Mucosa of gallbladder (tissue), 1 donor: ENCODE data around the gene NFIA. TPM values are rescaled to one million over a fixed set of nuclear protein-coding genes. Genes with fewer than 3 reads are reported as not detected.

Experiments
- DNase-seq: peaks from one replicate; pipeline ENCODE4 v3.0.0-alpha.2; 2020; ENCODE audit warnings: low spot score
- total RNA-seq: library from RNA; stranded (reverse); gene quantifications from one replicate; pipeline ENCODE4 v1.2.1, GENCODE V29; 2021
- donor health status: DM: no; HTN: no; CAD: no.

Gene NFIA
- total RNA-seq, 1 donor from 2014 or later, result 82.8 TPM

GRCh38 chr1:61491497-61491896 is 409.1 kb downstream of the NFIA start:
- DNase-seq, result peak; percentile 18

GRCh38 chr1:61494000-61494399 is 411.6 kb downstream of the NFIA start:
- DNase-seq, result no peak

DNA sequence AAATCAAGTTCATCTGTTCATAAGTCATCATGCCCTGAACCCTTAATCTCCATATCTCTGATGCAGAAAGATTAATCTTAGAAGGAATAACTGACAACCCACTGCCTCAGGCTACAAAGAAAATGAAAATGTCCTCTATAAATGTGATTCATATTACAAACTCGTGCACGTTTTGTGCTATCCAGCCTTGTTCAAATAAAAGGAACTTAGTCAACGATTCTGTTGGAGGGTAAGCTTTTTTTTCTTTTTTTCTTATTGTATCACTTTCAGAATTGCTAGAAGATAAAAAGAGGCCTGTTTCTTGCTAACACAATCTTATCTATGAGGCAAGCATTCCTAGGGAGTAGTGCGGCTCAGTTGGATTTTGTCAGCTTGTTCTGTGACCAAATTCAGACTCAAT is 414.1 kb downstream of the NFIA start:
- no peak for DNase-seq

GRCh38 chr1:61497013-61497412 is 414.7 kb downstream of the NFIA start:
- no peak for DNase-seq

GRCh38 chr1:61498342-61498741 is 416.0 kb downstream of the NFIA start:
- no peak for DNase-seq

DNA sequence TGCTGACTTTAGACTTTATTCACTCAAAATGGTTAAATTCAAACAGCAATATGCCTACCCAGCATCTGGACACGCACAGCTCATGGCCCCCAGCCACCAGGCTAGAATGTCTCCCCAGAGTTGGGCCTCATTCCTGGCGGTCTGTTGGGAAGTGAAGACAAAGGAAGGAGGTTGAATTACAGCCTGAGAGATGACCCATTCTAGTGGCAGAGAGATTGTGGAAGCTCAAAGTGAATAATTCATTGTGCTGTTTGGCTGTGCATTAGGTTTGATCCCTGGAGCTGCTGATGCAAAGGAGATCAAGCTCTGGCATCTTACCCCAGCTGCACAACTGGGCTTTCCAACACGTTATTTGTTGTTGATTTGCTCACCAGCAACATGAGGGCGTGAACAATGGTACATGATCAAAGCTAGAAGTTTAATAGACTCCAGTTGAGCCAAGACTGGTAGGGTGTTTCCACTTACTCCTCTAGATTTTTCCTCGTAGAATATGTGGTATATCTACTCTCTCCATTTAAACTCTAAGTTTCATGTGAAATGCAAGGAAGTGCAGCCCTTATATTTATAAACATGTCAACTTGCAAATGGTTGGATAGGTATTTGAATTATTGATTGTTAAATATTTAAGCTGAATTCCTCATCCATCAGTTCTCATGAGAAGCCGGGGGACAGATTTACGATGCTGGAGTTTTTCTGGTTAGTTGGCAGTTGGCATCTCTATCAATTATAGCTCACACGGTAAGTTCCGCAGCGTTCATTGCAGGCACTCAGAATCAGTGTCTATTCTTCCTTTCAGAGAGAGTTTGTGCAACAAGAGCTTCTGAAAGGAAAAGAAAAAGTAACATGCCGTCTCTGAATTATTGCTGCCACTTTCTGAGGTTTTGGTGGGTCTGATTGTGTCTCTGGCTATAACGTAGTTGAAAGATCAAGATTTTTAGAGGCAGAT is 419.9 kb downstream of the NFIA start:
- DNase-seq, result no peak

GRCh38 chr1:61504305-61504704 is 421.9 kb downstream of the NFIA start:
- no peak for DNase-seq

- no peak for DNase-seq
These were observed 422.6 kb downstream of the NFIA start for GRCh38 chr1:61504852-61505390.

- DNase-seq, result no peak
These were observed 423.9 kb downstream of the NFIA start for GRCh38 chr1:61506236-61506635.

DNA sequence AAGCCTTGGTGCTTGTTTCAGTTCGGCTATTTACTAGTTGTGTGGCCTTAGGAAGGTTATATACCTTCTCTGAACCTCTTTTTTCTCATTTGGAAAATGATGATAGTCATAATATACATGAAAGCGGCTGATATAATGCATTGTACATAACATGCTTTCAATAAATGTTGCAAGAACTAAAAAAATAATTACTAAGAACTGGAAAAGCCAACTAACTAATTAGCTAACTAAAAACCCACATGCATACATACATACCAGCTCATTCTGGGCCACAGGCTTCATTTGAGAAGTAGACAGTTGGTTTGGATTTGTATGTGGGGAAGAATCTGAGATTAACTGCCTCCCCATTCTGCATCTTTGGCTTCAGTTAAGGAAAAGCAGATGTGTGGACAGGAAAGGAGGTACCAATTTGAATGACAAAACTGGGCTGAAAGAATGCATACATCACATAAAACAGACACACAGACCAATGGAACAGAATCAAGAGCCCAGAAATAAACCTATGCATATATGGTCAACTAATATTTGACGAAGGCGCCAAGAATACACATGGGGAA is 424.7 kb downstream of the NFIA start:
- no peak for DNase-seq
